Panc1 (cell line): ENCODE data around the gene TMEM233.
"Not testable (repeated sequence)": the region's sequence is repeated elsewhere in the genome, so short reads cannot be mapped to it uniquely, and the experiment has no call there.

Source experiments
- POLR2AphosphoS5 ChIP-seq: IDR thresholded peaks from 2 replicates; pipeline ENCODE4 v1.6.1; 2012; ENCODE audit warnings: mild to moderate bottlenecking, low read depth, low read length, moderate library complexity
- SIN3A ChIP-seq: IDR thresholded peaks from 2 replicates; pipeline ENCODE4 v1.6.1; 2012; ENCODE audit warnings: low read depth, mild to moderate bottlenecking, low read length, moderate library complexity, borderline replicate concordance; ENCODE audit not compliant: insufficient read depth
- TF ChIP-seq, protein P1 (sequence below): fragments of 450-650 bp; IDR thresholded peaks from 2 replicates; pipeline ENCODE4 v1.5.1; 2017; ENCODE audit warnings: mild to moderate bottlenecking
- TF ChIP-seq, protein P2 (sequence below), 2 experiments: IDR thresholded peaks; 2 replicates each; pipeline ENCODE4 v1.6.1; 2011 to 2012; ENCODE audit warnings: low read depth in 2 of 2, control low read depth in 1 of 2, low read length in 1 of 2, mild to moderate bottlenecking in 1 of 2, moderate library complexity in 1 of 2; ENCODE audit not compliant: insufficient read depth in 1 of 2

DNA sequence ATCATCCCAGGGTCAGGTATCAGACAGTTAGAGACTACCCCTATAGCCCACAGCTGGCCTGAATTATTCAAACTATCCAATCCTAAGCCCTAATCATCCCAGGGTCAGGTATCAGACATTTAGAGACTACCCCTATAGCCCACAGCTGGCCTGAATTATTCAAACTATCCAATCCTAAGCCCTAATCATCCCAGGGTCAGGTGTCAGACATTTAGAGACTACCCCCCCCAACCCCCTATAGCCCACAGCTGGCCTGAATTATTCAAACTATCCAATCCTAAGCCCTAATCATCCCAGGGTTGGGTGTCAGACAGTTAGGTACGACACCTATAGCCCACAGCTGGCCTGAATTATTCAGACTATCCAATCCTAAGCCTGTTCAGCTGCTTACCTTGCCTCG, 63.4 kb downstream of the TMEM233 start:
- TF ChIP-seq, protein P1, sequence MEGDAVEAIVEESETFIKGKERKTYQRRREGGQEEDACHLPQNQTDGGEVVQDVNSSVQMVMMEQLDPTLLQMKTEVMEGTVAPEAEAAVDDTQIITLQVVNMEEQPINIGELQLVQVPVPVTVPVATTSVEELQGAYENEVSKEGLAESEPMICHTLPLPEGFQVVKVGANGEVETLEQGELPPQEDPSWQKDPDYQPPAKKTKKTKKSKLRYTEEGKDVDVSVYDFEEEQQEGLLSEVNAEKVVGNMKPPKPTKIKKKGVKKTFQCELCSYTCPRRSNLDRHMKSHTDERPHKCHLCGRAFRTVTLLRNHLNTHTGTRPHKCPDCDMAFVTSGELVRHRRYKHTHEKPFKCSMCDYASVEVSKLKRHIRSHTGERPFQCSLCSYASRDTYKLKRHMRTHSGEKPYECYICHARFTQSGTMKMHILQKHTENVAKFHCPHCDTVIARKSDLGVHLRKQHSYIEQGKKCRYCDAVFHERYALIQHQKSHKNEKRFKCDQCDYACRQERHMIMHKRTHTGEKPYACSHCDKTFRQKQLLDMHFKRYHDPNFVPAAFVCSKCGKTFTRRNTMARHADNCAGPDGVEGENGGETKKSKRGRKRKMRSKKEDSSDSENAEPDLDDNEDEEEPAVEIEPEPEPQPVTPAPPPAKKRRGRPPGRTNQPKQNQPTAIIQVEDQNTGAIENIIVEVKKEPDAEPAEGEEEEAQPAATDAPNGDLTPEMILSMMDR: not testable (repeated sequence)
- TF ChIP-seq, protein P2, sequence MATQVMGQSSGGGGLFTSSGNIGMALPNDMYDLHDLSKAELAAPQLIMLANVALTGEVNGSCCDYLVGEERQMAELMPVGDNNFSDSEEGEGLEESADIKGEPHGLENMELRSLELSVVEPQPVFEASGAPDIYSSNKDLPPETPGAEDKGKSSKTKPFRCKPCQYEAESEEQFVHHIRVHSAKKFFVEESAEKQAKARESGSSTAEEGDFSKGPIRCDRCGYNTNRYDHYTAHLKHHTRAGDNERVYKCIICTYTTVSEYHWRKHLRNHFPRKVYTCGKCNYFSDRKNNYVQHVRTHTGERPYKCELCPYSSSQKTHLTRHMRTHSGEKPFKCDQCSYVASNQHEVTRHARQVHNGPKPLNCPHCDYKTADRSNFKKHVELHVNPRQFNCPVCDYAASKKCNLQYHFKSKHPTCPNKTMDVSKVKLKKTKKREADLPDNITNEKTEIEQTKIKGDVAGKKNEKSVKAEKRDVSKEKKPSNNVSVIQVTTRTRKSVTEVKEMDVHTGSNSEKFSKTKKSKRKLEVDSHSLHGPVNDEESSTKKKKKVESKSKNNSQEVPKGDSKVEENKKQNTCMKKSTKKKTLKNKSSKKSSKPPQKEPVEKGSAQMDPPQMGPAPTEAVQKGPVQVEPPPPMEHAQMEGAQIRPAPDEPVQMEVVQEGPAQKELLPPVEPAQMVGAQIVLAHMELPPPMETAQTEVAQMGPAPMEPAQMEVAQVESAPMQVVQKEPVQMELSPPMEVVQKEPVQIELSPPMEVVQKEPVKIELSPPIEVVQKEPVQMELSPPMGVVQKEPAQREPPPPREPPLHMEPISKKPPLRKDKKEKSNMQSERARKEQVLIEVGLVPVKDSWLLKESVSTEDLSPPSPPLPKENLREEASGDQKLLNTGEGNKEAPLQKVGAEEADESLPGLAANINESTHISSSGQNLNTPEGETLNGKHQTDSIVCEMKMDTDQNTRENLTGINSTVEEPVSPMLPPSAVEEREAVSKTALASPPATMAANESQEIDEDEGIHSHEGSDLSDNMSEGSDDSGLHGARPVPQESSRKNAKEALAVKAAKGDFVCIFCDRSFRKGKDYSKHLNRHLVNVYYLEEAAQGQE (IDR thresholded peaks at IDR 0.05; ENCODE audit: insufficient read depth in 1 of 2, low read depth in 2 of 2, low read length in 1 of 2): not testable (repeated sequence)
- TF ChIP-seq POLR2AphosphoS5, SIN3A: not testable (repeated sequence)
